ENCODE measurements around the gene THYN1.

Gene THYN1

GRCh38 chr11:134246100-134246499 is 7.1 kb downstream of the THYN1 start:
- DNase-seq, result no peak

- no peak for DNase-seq
Measured at GRCh38 chr11:134245434-134245833, 7.7 kb downstream of the THYN1 start.

- no peak for DNase-seq
Measured at GRCh38 chr11:134244593-134244992, 8.6 kb downstream of the THYN1 start.

- DNase-seq, result no peak
Measured at GRCh38 chr11:134243913-134244312, 9.2 kb downstream of the THYN1 start.

- no peak for DNase-seq
Measured at GRCh38 chr11:134242376-134242775, 10.8 kb downstream of the THYN1 start.

GRCh38 chr11:134240592-134240991 is 12.6 kb downstream of the THYN1 start:
- no peak for DNase-seq

- DNase-seq, result no peak
Measured at GRCh38 chr11:134238956-134239355, 14.2 kb downstream of the THYN1 start.

GRCh38 chr11:134237557-134237922 is 15.6 kb downstream of the THYN1 start:
- no peak for DNase-seq

- no peak for DNase-seq
Measured at GRCh38 chr11:134236834-134237556, 16.2 kb downstream of the THYN1 start.

GRCh38 chr11:134235399-134235798 is 17.8 kb downstream of the THYN1 start:
- DNase-seq, result no peak

GRCh38 chr11:134233729-134234179 is 19.4 kb downstream of the THYN1 start:
- no peak for DNase-seq

- DNase-seq, result no peak
Measured at GRCh38 chr11:134231958-134232659, 21.0 kb downstream of the THYN1 start.

GRCh38 chr11:134230339-134230738 is 22.8 kb downstream of the THYN1 start:
- DNase-seq, result no peak

- DNase-seq, result no peak
Measured at GRCh38 chr11:134229126-134229790, 23.9 kb downstream of the THYN1 start.

- peak; percentile 12 for DNase-seq
Measured at GRCh38 chr11:134228625-134229024, 24.5 kb downstream of the THYN1 start.

GRCh38 chr11:134226806-134227325 is 26.3 kb downstream of the THYN1 start:
- no peak for DNase-seq

GRCh38 chr11:134224710-134225664 is 28.2 kb downstream of the THYN1 start:
- DNase-seq, result peak; percentile 61

GRCh38 chr11:134223836-134224709 is 29.1 kb downstream of the THYN1 start, which contains the start of the genes NCAPD3 and VPS26B:
Gene NCAPD3 (minus strand): TSS chr11:134223967. CDS start chr11:134223926, 41 bp downstream.
Gene VPS26B (plus strand): TSS chr11:134224671. CDS start chr11:134225123, 452 bp downstream.
- peak; percentile 95 for DNase-seq

GRCh38 chr11:134223121-134223520 is 30.0 kb downstream of the THYN1 start:
- no peak for DNase-seq

- no peak for DNase-seq
Measured at GRCh38 chr11:134216816-134217215, 36.3 kb downstream of the THYN1 start.

- no peak for DNase-seq
Measured at GRCh38 chr11:134215836-134216235, 37.3 kb downstream of the THYN1 start.
